ENCODE measurements around the gene MFF.

MFF gene

DNA sequence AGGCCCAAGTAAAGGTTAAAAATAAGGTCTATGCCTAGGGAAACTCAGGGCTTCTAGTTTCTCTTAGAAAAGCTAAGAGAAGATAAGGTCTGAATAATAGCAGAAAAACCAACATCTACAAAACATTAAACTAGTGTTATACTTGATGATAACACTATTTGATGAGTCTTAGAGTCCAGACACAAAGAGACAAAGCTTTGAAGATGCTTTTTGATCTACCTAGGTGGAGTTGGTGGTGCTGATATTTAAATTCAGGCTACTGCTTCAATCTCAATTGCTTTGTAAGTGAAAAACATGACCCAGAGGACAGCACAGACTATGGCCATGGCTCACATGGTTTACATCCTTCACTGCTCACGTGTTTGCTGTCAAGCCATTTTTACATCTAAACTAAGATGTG, 11.7 kb upstream of the MFF start:
- DNase-seq (ENCODE audit: low read depth), result no peak
- no peak for TF ChIP-seq CTCF (IDR thresholded peaks at IDR 0.05; ENCODE audit: low read length, missing control alignments)
- H3K4me3 ChIP-seq (replicated peaks; ENCODE audit: low read depth, low read length), result no peak overlapping the region

- DNase-seq (ENCODE audit: low read depth), result no peak
- no peak for TF ChIP-seq CTCF (IDR thresholded peaks at IDR 0.05; ENCODE audit: low read length, missing control alignments)
- H3K4me3 ChIP-seq (replicated peaks; ENCODE audit: low read depth, low read length), result no peak overlapping the region
These were observed 7.2 kb upstream of the MFF start for GRCh38 chr2:227317834-227318233.

- TF ChIP-seq CTCF (IDR thresholded peaks at IDR 0.05; ENCODE audit: low read length, missing control alignments), result no peak
- no peak for DNase-seq (ENCODE audit: low read depth)
- no peak overlapping the region for H3K4me3 ChIP-seq (replicated peaks; ENCODE audit: low read depth, low read length)
These were observed 4.6 kb upstream of the MFF start for GRCh38 chr2:227320305-227321094.

DNA sequence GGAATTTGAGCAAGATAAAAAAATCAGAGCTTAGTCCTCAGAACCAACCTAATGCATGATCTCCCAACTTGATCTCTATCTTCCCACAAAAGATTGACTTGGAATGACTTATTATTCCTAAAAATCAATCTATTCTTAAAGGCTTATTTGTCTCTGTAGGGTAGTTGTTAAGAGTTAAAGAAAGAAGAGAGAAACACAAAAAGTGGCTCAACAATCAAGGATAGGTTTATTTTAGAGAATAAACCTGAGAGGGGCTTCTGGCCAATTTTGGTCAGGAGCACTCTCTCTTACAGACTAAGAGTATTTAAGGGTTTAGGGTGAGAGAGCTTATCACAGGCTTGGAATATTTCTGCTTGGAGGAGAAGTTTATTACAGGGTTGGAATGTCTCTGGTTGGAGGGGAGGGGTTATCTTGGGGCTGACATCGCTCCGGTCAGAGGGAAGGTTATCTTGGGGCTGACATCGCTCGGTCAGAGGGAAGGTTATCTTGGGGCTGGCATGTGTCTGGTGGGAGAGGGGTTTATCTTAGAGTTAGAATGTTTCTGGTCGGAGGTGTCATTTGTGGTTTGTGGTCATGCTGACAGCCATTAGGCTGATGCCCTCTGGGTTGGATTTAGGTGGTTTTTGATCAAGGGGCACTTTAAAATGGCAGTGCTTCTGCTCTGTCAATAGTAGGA, 2.4 kb upstream of the MFF start:
- TF ChIP-seq CTCF (IDR thresholded peaks at IDR 0.05; ENCODE audit: low read length, missing control alignments), result no peak
- no peak for DNase-seq (ENCODE audit: low read depth)
- H3K4me3 ChIP-seq (replicated peaks; ENCODE audit: low read depth, low read length), result no peak overlapping the region

DNA sequence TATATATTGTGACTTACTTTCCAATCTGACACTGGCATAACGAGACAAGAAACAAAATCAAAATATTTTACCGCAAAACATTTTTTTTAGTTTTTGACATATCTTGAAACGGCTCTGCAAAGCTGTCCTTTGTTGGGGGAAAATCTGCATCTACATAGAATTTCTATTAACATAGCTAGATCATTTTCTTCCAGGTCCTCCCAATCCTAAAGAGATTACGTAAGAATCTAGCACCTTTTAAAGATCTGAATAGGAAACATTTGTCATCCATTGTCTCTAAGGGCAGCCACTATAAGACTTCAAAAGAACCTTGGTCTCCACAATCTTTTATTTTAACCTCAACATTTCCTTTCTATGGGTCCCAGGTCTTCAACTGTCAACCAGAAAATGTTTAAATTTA, 1.2 kb upstream of the MFF start:
- no peak for DNase-seq (ENCODE audit: low read depth)
- no peak overlapping the region for H3K4me3 ChIP-seq (replicated peaks; ENCODE audit: low read depth, low read length)
- no peak for TF ChIP-seq CTCF (IDR thresholded peaks at IDR 0.05; ENCODE audit: low read length, missing control alignments)

DNA sequence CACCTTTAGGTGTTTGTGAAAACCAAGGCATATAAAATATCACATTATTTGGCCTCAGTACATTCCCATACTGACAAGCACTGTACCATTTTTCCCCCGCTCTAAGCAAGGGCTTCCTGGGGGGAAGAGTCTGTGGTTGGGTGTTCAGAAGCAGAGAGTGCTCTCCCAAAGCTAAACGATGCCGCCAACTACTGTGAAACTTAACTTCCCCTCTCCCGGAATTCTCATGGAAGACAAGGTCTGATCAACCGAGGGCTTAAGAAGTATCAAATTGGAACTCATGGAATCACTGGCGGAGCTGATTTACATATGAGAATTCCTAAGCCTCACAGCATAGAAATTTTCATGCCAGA, 433 bp upstream of the MFF start:
- no peak for DNase-seq (ENCODE audit: low read depth)

More for the DNA sequence above, 433 bp upstream of the MFF start:
- TF ChIP-seq CTCF (IDR thresholded peaks at IDR 0.05; ENCODE audit: low read length, missing control alignments), result no peak
- peak overlapping the region; percentile 98 for H3K4me3 ChIP-seq (replicated peaks; ENCODE audit: low read depth, low read length)

Data from fibroblast of pulmonary artery (primary cell).